Activated B cell treated with CpG ODN at 0.5 μM for 24 hours (primary cell): ENCODE data around the gene TBX4. TPM values are rescaled to one million over a fixed set of nuclear protein-coding genes. Genes with fewer than 3 reads are reported as not detected.
"Not testable (repeated sequence)": the region's sequence is repeated elsewhere in the genome, so short reads cannot be mapped to it uniquely, and the experiment has no call there.

ENCODE experiments used
- ATAC-seq: fragments of 200-7000 bp; cut with Tn5 transposase; one replicate; pipeline ENCODE4 v1.10.0; 2021; ENCODE audit warnings: low read depth, mild to moderate bottlenecking, moderate library complexity
- CTCF ChIA-PET: fragments of 350-600 bp; sonication (Branson Sonifier 250); formaldehyde crosslinking; loops from one replicate; lab custom pipeline; 2021; ENCODE audit warnings: antibody characterized with exemption; lab: Charles Lee
- POLR2A ChIA-PET: fragments of 350-600 bp; sonication (Branson Sonifier 250); formaldehyde crosslinking; loops from one replicate; lab custom pipeline; 2021; ENCODE audit warnings: antibody characterized with exemption; lab: Charles Lee
- DNase-seq: peaks from one replicate; pipeline ENCODE4 v3.0.0; 2022
- H3K27ac Mint-ChIP-seq: one replicate; pipeline ENCODE4 v1.8.0; 2020; ENCODE audit warnings: mixed read lengths
- H3K27me3 Mint-ChIP-seq: one replicate; pipeline ENCODE4 v1.8.0; 2021; ENCODE audit warnings: mixed read lengths
- H3K36me3 Mint-ChIP-seq: one replicate; pipeline ENCODE4 v1.8.0; 2021; ENCODE audit warnings: low read depth, mixed read lengths
- H3K4me1 Mint-ChIP-seq: one replicate; pipeline ENCODE4 v1.8.0; 2021; ENCODE audit warnings: mixed read lengths
- H3K4me3 Mint-ChIP-seq: one replicate; pipeline ENCODE4 v1.8.0; 2020; ENCODE audit warnings: mild to moderate bottlenecking, mixed read lengths
- H3K9me3 Mint-ChIP-seq: one replicate; pipeline ENCODE4 v1.8.0; 2020; ENCODE audit warnings: mixed read lengths
- intact Hi-C: fragments of 100-400 bp; cut with micrococcal nuclease; formaldehyde crosslinking; loops from one replicate; pipeline ENCODE4 v1.15.1; 2024
- total RNA-seq: library from RNA; stranded (reverse); gene quantifications from 2 replicates; pipeline ENCODE4 v1.2.3, GENCODE V29; 2022
- TF ChIP-seq, protein P1 (sequence below): fragments of 200-600 bp; IDR thresholded peaks from one replicate; pipeline ENCODE4 v1.8.0; 2022; ENCODE audit warnings: antibody characterized with exemption, mild to moderate bottlenecking

TBX4 gene
- total RNA-seq, 1 donor from 2014 or later, result not detected

DNA sequence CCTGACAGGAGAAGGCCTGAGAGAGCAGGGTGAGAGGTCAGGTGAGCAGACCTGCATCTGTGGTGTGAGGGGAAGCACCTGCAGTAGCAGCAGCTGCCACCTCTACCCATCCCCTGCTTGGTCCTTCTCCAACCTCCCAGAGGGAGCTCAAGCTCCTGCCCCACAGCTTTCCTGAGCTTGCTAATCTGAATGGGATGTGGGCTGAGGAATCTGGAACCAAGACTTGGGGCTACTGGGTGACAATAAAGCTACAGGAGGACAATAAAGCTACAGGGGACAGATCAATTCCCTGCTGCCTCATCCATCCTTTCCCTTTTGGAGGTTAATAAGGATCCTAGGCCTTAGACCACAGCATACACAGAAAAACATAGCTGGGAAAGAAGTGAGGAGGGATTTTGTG is 4.9 kb upstream of the TBX4 start:
- TF ChIP-seq, protein P1, sequence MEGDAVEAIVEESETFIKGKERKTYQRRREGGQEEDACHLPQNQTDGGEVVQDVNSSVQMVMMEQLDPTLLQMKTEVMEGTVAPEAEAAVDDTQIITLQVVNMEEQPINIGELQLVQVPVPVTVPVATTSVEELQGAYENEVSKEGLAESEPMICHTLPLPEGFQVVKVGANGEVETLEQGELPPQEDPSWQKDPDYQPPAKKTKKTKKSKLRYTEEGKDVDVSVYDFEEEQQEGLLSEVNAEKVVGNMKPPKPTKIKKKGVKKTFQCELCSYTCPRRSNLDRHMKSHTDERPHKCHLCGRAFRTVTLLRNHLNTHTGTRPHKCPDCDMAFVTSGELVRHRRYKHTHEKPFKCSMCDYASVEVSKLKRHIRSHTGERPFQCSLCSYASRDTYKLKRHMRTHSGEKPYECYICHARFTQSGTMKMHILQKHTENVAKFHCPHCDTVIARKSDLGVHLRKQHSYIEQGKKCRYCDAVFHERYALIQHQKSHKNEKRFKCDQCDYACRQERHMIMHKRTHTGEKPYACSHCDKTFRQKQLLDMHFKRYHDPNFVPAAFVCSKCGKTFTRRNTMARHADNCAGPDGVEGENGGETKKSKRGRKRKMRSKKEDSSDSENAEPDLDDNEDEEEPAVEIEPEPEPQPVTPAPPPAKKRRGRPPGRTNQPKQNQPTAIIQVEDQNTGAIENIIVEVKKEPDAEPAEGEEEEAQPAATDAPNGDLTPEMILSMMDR, result no peak
- peaks cover 4% of the 10 kb centered on the region for H3K4me1 Mint-ChIP-seq
- no peaks in the 10 kb centered on the region for H3K36me3 Mint-ChIP-seq
- no peak for ATAC-seq
- H3K9me3 Mint-ChIP-seq, result no peaks in the 10 kb centered on the region
- intact Hi-C loops, result no loop called here
- CTCF ChIA-PET, result interaction anchor here (1.6 kb wide), 1 partner anchor 34 kb away, joined by 3 read pairs; no protein-coding TSS in a partner anchor
- no peak overlapping the region for H3K4me3 Mint-ChIP-seq
- no peak for DNase-seq
- no peak overlapping the region for H3K27ac Mint-ChIP-seq
- H3K27me3 Mint-ChIP-seq, result peaks cover 42% of the 10 kb centered on the region
- POLR2A ChIA-PET, result no interaction called here

DNA sequence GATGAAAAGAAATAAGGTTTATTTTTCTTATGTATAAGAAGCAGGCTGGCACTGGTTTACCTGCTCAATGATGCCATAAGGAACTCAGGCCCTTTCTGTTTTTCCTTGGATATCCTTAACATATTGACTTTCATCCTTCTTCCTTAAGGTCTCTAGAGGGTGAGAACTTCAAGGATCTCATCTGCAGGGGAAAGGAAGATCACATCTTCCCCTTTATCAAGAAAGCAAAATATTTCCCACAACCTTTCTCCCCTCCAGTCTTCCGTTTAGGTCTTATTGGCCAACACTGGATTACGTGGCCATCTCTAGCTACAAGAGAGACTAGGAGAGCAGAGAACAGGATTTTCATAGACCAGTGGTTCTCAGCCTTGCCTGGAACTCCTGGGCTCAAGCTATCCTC is 4.2 kb upstream of the TBX4 start:
- POLR2A ChIA-PET, result no interaction called here
- H3K27ac Mint-ChIP-seq, result no peak overlapping the region
- H3K4me3 Mint-ChIP-seq, result no peak overlapping the region
- TF ChIP-seq, protein P1, result no peak
- DNase-seq (no peak), ATAC-seq (no peak)
- H3K4me1 Mint-ChIP-seq, result peaks cover 8% of the 10 kb centered on the region
- CTCF ChIA-PET, result interaction anchor here (1.6 kb wide), 1 partner anchor 35 kb away, joined by 3 read pairs; no protein-coding TSS in a partner anchor
- H3K9me3 Mint-ChIP-seq, result no peaks in the 10 kb centered on the region
- H3K27me3 Mint-ChIP-seq, result peaks cover 45% of the 10 kb centered on the region
- intact Hi-C loops, result no loop called here
- no peaks in the 10 kb centered on the region for H3K36me3 Mint-ChIP-seq

DNA sequence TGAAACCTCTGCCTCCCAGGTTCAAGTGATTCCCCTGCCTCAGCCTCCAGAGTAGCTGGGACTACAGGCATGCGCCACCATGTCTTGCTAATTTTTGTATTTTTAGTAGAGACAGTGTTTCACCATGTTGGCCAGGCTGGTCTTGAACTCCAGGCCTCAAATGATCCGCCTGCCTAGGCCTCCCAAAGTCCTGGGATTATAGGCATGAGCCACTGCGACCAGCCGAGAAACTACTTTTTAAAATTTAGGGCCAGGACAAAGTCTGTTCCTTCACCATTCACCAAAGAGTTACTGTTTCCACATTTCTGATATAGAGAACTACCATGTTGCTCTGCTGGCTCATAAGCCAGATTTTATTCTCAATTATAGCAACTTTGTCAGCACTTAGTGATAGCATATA is 3.1 kb upstream of the TBX4 start:
- H3K27ac Mint-ChIP-seq, DNase-seq, H3K4me3 Mint-ChIP-seq, intact Hi-C loops, H3K36me3 Mint-ChIP-seq, H3K9me3 Mint-ChIP-seq, CTCF ChIA-PET, POLR2A ChIA-PET, ATAC-seq: not testable (repeated sequence)
- peaks cover 16% of the 10 kb centered on the region for H3K4me1 Mint-ChIP-seq
- H3K27me3 Mint-ChIP-seq, result peaks cover 54% of the 10 kb centered on the region

DNA sequence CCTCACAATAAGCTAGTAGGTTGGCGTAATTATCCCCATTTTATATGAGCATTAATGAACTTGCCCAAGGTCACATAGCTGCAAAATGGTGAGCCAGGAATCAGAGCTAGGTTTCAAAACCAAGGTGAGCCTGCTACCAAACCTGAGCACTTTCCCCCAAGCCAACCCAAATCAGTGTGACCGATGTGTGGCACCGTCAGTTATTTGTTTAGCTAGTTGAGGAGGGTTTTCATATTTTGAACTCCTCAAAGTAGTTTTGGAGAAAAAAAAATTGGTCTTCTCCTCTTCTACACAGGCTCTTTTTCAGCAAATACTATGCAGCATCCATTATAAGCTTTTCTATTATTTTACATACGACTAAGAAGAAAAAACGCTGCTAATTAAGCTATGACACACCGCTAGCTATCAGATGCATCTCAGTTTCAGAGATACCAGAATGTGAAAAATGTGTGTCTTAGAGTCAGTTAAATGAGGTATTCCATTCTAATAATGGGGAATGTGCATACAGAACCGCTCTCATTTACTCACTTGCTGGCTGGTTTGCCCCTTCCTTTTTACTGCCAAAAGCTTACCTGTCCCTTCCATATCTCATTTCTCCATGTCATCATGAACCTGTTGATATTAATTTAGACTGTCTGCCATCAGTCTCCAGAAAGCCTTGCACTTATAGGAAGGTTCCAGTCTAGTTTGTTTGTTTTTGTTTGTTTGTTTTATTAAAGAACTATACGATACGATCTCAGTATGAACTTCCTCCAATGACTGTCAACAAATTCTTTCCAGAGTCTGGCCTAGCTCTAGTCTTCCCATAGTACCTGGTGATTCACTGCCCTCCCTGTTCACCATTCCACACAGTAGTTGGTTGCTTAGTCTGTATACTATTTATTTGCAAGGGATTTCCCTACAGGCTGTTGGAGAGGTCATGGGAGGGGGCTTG is 2.2 kb upstream of the TBX4 start:
- Mint-ChIP-seq H3K27me3 (peaks cover 56% of the 10 kb centered on the region), H3K27ac (no peak overlapping the region), H3K4me3 (no peak overlapping the region), H3K9me3 (no peaks in the 10 kb centered on the region), H3K4me1 (peaks cover 20% of the 10 kb centered on the region), H3K36me3 (no peaks in the 10 kb centered on the region)
- ChIA-PET POLR2A (no interaction called here), CTCF (no interaction called here)
- DNase-seq (no peak), ATAC-seq (no peak)
- TF ChIP-seq, protein P1, result no peak
- intact Hi-C loops, result no loop called here

DNA sequence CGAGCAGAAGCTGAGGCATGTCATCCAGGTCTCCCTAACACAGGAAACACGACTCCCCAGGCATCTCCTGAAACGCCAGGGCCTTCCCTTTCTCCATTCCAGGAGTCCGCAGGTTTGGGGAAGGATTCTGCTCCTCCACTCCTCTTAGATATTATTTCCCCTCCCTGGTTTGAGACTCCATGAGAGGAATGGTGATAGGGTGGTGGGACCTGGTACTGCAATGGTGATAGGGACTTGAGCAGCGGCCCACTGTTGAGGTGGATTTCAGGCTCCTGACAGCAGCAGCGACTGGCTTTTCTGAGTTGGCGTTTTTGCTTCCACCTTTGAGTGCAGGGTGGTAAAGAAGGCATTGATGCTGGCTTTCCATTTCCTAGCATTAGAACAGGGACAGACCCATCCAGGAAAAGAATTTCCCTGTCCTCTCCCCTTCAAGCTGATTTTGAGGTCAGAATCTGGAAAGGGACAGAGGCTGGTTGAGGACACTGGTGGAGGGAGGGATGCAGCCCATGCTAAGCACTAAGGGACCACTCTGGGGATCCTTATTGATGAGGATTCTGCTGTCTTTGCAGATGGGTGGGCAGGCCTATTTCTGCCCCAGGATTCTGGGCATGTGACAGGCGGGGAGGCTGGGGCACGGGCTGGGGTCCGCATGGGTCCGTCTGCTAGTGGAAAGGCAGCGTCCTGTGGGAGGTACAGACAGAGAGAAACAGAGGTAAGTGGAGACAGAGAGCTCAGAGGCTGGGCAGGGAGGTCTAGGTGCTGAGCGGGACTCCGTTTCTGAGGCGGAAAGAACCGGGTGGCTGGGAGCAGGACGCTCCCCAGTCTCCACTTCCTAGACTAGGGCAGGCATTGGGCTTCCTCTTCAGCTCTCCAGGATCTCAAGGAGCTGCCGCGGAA is 1.3 kb upstream of the TBX4 start:
- CTCF ChIA-PET, result no interaction called here
- H3K4me1 Mint-ChIP-seq, result peaks cover 27% of the 10 kb centered on the region
- intact Hi-C loops, result no loop called here
- no peak overlapping the region for H3K27ac Mint-ChIP-seq
- DNase-seq (no peak), ATAC-seq (no peak)
- no peaks in the 10 kb centered on the region for H3K9me3 Mint-ChIP-seq
- POLR2A ChIA-PET, result no interaction called here
- TF ChIP-seq, protein P1, result no peak
- H3K4me3 Mint-ChIP-seq, result no peak overlapping the region
- no peaks in the 10 kb centered on the region for H3K36me3 Mint-ChIP-seq
- H3K27me3 Mint-ChIP-seq, result peaks cover 65% of the 10 kb centered on the region
